Measurements from ENCODE around the gene RHEB. TPM values are rescaled to one million over a fixed set of nuclear protein-coding genes. Genes with fewer than 3 reads are reported as not detected.

RHEB gene
- total and polyA plus RNA-seq, 2 of the 13 experiments (the other 11 are each of a cell fraction or from before 2014, with no cell fraction given): 55.0 to 77.6 TPM

GRCh38 chr7:151515276-151515565, 4.5 kb downstream of the RHEB start:
- no peak overlapping the region for H3K27ac ChIP-seq (ENCODE audit: extremely low read length, insufficient read depth, low read length)
- peaks cover 69% of the 10 kb centered on the region for H4K20me1 ChIP-seq (ENCODE audit: insufficient read depth, low read length)
- H3K4me3 ChIP-seq (replicated peaks in 1 of 3; ENCODE audit: insufficient read depth in 1 of 3, low read depth in 2 of 3, low read length in 3 of 3): no peak overlapping the region
- no TSS peak for BruUV-seq (replicated peaks)
- peaks cover 42% of the 10 kb centered on the region for H3K4me1 ChIP-seq (ENCODE audit: insufficient read depth, low read length)
- ATAC-seq (no peak), FAIRE-seq (no peak), DNase-seq (ENCODE audit: low spot score) (no peak)
- intact Hi-C loops (cut with micrococcal nuclease; ENCODE audit: unreplicated experiment) (no loop called here), in situ Hi-C loops (cut with HindIII; ENCODE audit: extremely low pct_ligation_motif_present, low pct_unique_long_range_greater_than_20kb) (no loop called here)
- H3K9me3 ChIP-seq (ENCODE audit: low read length): no peaks in the 10 kb centered on the region
- no peak overlapping the region for H2AFZ ChIP-seq (ENCODE audit: low read length)
- no peak overlapping the region for H3K9ac ChIP-seq (ENCODE audit: insufficient read depth, low read depth, low read length)
- peaks cover 85% of the 10 kb centered on the region for H3K79me2 ChIP-seq (ENCODE audit: insufficient read depth, low read length)
- ChIA-PET POLR2A (no interaction called here), CTCF (ENCODE audit: low intra/inter-chr PET ratio, low total read pairs) (no interaction called here)
- no peaks in the 10 kb centered on the region; a peak in 1 of 5 replicates for H3K36me3 ChIP-seq (replicated peaks in 1 of 2; ENCODE audit: control insufficient read depth in 1 of 2, insufficient read depth in 2 of 2, low read length in 2 of 2)
- no peak overlapping the region for H3K4me2 ChIP-seq (ENCODE audit: low read depth, low read length)
- no peaks in the 10 kb centered on the region; a peak in 1 of 5 replicates for H3K27me3 ChIP-seq (ENCODE audit: control insufficient read depth in 1 of 2, insufficient read depth in 2 of 2, low read length in 2 of 2)
- TF ChIP-seq POLR2AphosphoS2 (IDR thresholded peaks at IDR 0.05; ENCODE audit: low read depth, low read length) (no peak), MXD3 (CRISPR knock-in tag; IDR thresholded peaks at IDR 0.05) (no peak), ZMYM4 (CRISPR knock-in tag; IDR thresholded peaks at IDR 0.05) (no peak), KMT2B (CRISPR knock-in tag; IDR thresholded peaks at IDR 0.05) (no peak), RBFOX2 (IDR thresholded peaks at IDR 0.05; ENCODE audit: low read depth, low read length) (no peak), CENPX (CRISPR knock-in tag; IDR thresholded peaks at IDR 0.05) (no peak), DR1 (CRISPR knock-in tag; IDR thresholded peaks at IDR 0.05) (no peak), SETDB1 (CRISPR knock-in tag; IDR thresholded peaks at IDR 0.05; ENCODE audit: borderline replicate concordance) (no peak), CHD2 (IDR thresholded peaks at IDR 0.05; ENCODE audit: low read depth, low read length) (no peak), HNRNPK (IDR thresholded peaks at IDR 0.05; ENCODE audit: low read depth, low read length, poor library complexity, severe bottlenecking) (no peak), NONO (IDR thresholded peaks at IDR 0.05) (no peak), NONO (CRISPR knock-in tag; conservative IDR thresholded peaks at IDR 0.05) (no peak), ATF1 (CRISPR knock-in tag; IDR thresholded peaks at IDR 0.05) (no peak), ZNF276 (CRISPR knock-in tag; IDR thresholded peaks at IDR 0.05; ENCODE audit: low read depth) (no peak), KDM4B (CRISPR knock-in tag; IDR thresholded peaks at IDR 0.05) (no peak), TSC22D2 (CRISPR knock-in tag; IDR thresholded peaks at IDR 0.05; ENCODE audit: borderline replicate concordance) (no peak)
- TF ChIP-seq, protein P1, sequence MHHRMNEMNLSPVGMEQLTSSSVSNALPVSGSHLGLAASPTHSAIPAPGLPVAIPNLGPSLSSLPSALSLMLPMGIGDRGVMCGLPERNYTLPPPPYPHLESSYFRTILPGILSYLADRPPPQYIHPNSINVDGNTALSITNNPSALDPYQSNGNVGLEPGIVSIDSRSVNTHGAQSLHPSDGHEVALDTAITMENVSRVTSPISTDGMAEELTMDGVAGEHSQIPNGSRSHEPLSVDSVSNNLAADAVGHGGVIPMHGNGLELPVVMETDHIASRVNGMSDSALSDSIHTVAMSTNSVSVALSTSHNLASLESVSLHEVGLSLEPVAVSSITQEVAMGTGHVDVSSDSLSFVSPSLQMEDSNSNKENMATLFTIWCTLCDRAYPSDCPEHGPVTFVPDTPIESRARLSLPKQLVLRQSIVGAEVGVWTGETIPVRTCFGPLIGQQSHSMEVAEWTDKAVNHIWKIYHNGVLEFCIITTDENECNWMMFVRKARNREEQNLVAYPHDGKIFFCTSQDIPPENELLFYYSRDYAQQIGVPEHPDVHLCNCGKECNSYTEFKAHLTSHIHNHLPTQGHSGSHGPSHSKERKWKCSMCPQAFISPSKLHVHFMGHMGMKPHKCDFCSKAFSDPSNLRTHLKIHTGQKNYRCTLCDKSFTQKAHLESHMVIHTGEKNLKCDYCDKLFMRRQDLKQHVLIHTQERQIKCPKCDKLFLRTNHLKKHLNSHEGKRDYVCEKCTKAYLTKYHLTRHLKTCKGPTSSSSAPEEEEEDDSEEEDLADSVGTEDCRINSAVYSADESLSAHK (CRISPR knock-in tag; IDR thresholded peaks at IDR 0.05; ENCODE audit: borderline replicate concordance): no peak
- TF ChIP-seq, protein P2, sequence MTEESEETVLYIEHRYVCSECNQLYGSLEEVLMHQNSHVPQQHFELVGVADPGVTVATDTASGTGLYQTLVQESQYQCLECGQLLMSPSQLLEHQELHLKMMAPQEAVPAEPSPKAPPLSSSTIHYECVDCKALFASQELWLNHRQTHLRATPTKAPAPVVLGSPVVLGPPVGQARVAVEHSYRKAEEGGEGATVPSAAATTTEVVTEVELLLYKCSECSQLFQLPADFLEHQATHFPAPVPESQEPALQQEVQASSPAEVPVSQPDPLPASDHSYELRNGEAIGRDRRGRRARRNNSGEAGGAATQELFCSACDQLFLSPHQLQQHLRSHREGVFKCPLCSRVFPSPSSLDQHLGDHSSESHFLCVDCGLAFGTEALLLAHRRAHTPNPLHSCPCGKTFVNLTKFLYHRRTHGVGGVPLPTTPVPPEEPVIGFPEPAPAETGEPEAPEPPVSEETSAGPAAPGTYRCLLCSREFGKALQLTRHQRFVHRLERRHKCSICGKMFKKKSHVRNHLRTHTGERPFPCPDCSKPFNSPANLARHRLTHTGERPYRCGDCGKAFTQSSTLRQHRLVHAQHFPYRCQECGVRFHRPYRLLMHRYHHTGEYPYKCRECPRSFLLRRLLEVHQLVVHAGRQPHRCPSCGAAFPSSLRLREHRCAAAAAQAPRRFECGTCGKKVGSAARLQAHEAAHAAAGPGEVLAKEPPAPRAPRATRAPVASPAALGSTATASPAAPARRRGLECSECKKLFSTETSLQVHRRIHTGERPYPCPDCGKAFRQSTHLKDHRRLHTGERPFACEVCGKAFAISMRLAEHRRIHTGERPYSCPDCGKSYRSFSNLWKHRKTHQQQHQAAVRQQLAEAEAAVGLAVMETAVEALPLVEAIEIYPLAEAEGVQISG (CRISPR knock-in tag; IDR thresholded peaks at IDR 0.05): no peak
- TF ChIP-seq, protein P3, sequence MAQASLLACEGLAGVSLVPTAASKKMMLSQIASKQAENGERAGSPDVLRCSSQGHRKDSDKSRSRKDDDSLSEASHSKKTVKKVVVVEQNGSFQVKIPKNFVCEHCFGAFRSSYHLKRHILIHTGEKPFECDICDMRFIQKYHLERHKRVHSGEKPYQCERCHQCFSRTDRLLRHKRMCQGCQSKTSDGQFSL (CRISPR knock-in tag; IDR thresholded peaks at IDR 0.05): no peak

All from HepG2 (cell line).